DMS53 treated with DMSO at 0.1 percent for 48 hours (cell line): Measurements from ENCODE around the gene MAOA.

ENCODE experiments used
- DNase-seq: peaks from one replicate; lab custom pipeline; 2025; ENCODE audit not compliant: unreplicated experiment; lab: John Stamatoyannopoulos, UW

The MAOA gene

DNA sequence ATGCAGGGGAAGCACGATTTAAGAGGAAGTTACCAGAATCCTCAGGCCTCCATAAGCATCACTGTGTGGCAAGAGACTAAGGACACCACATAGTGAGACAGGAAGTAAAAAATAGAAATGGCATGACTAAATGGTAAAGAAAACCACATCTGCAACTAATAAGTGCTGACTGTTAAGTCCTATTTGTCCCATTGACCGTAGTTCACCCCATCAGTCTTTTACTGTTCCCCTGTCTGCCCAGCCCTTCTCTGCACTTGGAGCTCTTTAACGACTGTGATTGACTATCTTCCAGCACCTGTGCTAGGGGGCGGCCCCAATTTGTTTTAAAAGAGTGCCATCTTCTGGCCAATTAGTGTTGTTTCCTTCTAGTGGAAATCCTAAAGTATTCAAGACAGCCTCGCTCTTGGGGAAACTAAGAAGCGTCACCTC, 94.2 kb downstream of the MAOA start:
- peak; percentile 57 for DNase-seq

- DNase-seq = no peak
These were observed 97.5 kb downstream of the MAOA start for GRCh38 chrX:43753637-43754036.

GRCh38 chrX:43756076-43756475, 100.0 kb downstream of the MAOA start:
- DNase-seq = no peak

DNA sequence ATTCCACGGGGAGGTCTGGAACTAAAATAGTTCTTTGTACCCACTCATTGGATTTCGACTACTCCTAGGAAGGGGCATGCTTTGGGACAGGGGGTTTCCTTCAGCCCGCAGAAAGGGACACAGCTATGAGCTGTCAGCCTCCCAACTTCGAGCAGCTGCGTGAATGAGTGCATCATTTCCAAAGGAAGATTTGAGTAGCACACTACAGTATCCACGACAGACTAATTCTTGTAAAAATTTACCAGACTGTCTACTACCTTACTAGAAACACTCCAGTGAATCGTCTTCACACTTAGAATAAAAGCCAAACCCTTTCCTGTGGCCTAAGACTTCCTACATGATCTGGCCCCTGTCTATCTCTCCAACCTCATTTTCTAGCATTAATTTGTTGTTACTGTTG, 101.9 kb downstream of the MAOA start:
- DNase-seq = no peak

DNA sequence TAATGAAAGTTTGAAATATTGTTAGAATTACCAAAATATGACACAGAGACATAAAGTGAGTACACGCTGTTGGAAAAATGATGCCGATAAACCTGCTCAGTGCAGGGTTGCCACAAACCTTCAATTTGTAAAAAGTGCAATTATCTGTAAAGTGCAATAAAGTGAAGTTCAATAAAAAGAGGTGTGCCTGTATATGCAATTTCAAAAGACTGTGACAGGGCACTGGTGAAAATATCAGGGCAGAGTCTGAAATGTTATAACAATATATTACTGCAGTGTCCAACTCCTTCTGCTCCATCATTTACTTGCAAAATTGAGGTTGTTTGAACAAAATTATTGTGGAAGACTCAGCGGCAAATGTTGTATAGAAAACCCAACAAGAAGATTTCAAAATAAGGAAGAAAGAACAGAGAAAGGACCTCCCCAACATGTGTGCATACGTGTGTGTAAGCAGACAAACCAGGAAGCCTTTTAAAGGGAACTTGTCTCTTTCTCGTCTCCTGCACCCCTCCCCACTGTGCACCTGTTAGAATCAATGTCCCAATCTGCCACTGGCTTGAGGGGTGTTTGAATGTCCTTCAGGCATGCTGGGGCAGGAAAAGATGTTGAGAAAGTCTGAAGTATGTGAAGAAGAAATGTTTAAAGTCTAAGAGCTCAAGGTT, 130.0 kb downstream of the MAOA start:
- no peak for DNase-seq
